Suprapubic skin (tissue), 3 donors: ENCODE data around the gene NEUROG1.

Experiments
- EP300 ChIP-seq: sonication (generic); formaldehyde crosslinking; IDR thresholded peaks from one replicate; pipeline ENCODE4 v1.6.1; 2017; ENCODE audit warnings: antibody characterized with exemption
- TF ChIP-seq, protein P1 (sequence below), 2 donors: fragments of 200-600 bp in 1 of 2; fragments of 450-650 bp in 1 of 2; sonication (generic) in 1 of 2; IDR thresholded peaks; one replicate each; pipeline ENCODE4 v1.5.1; 2016 to 2019; ENCODE audit warnings: antibody characterized with exemption in 2 of 2, mild to moderate bottlenecking in 1 of 2, moderate library complexity in 1 of 2

DNA sequence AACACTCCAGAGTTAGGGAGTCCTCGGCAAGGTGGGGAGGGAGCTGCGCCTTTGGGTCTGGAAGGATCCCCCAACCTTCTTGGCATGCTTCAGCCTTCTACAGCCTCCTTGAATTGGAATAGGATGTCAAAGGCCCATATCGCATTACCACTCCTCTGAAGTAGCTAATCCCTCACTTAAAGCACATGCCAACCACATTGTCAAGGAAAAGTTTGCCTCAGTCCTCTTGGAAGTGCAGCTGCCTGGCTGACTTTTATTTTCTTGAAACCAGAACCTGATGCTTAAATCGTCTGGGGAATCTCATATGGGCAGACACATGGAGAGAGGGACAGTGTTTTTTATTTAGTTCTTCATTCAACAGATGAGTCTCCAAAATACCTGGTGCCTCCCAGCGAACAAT is 28.6 kb upstream of the NEUROG1 start:
- TF ChIP-seq EP300, result no peak
- TF ChIP-seq, protein P1, sequence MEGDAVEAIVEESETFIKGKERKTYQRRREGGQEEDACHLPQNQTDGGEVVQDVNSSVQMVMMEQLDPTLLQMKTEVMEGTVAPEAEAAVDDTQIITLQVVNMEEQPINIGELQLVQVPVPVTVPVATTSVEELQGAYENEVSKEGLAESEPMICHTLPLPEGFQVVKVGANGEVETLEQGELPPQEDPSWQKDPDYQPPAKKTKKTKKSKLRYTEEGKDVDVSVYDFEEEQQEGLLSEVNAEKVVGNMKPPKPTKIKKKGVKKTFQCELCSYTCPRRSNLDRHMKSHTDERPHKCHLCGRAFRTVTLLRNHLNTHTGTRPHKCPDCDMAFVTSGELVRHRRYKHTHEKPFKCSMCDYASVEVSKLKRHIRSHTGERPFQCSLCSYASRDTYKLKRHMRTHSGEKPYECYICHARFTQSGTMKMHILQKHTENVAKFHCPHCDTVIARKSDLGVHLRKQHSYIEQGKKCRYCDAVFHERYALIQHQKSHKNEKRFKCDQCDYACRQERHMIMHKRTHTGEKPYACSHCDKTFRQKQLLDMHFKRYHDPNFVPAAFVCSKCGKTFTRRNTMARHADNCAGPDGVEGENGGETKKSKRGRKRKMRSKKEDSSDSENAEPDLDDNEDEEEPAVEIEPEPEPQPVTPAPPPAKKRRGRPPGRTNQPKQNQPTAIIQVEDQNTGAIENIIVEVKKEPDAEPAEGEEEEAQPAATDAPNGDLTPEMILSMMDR (IDR thresholded peaks at IDR 0.05), result no peak
